K562 (cell line): ENCODE measurements around the gene PRKCE. TPM values are rescaled to one million over a fixed set of nuclear protein-coding genes. Genes with fewer than 3 reads are reported as not detected.

Experiments used
- ATAC-seq: fragments of 200-7000 bp; cut with Tn5 transposase; 3 replicates; pipeline ENCODE4 v1.9.1; 2020; ENCODE audit warnings: moderate library complexity
- BruUV-seq: library from RNA; stranded (reverse); fragments of 400-500 nt; replicated peaks from 2 replicates; lab custom pipeline; 2021; lab: Mats Ljungman, UMichigan
- CTCF ChIA-PET: fragments of 300-600 bp; formaldehyde crosslinking; extraction: SDS; loops from one replicate; lab custom pipeline; 2021; ENCODE audit warnings: low intra/inter-chr PET ratio; lab: Yijun Ruan, JAX
- POLR2A ChIA-PET: fragments of 300-600, 350-650 bp; sonication (Branson Sonifier 250); formaldehyde crosslinking; extraction: SDS; loops from one replicate; lab custom pipeline; 2021; ENCODE audit warnings: antibody characterized with exemption, inconsistent platforms; lab: Yijun Ruan, JAX
- DNase-seq, 4 experiments: peaks; one replicate each; pipeline versions ENCODE4 v3.0.0 to v3.0.0-alpha.2; 2011 to 2018; ENCODE audit warnings: low spot score in 3 of 4, mixed read lengths in 3 of 4; ENCODE audit errors: extremely low read depth in 1 of 4
- FAIRE-seq: peaks from 2 replicates; lab custom pipeline; 2011; peaks lifted over from hg19 to GRCh38; lab: Jason Lieb, UNC
- H2AFZ ChIP-seq: 2 replicates; pipeline ENCODE4 v1.6.0; 2011; ENCODE audit warnings: low read depth, low read length, control low read depth, inconsistent platforms
- H3K27ac ChIP-seq: fragments of 200-600 bp; 3 replicates; pipeline ENCODE4 v1.8.0; 2011; ENCODE audit warnings: low read depth, mild to moderate bottlenecking, control low read depth, inconsistent platforms, low read length, moderate library complexity, mixed read lengths; ENCODE audit errors: extremely low read depth
- H3K27me3 ChIP-seq, 2 experiments: fragments of 300-600 bp in 1 of 2; 2 replicates in 1 of 2; 3 replicates in 1 of 2; pipeline versions ENCODE4 v1.6.0 to v1.8.0; 2011; ENCODE audit warnings: inconsistent platforms in 2 of 2, low read length in 2 of 2, mild to moderate bottlenecking in 1 of 2, mixed read lengths in 1 of 2, moderate library complexity in 1 of 2; ENCODE audit not compliant: control insufficient read depth in 2 of 2, insufficient read depth in 2 of 2
- H3K36me3 ChIP-seq: fragments of 300-600 bp; 3 replicates; pipeline ENCODE4 v1.8.0; 2011; ENCODE audit warnings: mild to moderate bottlenecking, low read length, inconsistent platforms; ENCODE audit not compliant: control insufficient read depth, insufficient read depth
- H3K4me1 ChIP-seq, 2 experiments: fragments of 200-600 bp in 1 of 2; replicated peaks in 1 of 2; 2 replicates in 1 of 2; 3 replicates in 1 of 2; pipeline versions ENCODE4 v1.5.1 to v1.8.0; 2011; ENCODE audit warnings: inconsistent platforms in 2 of 2, low read length in 2 of 2, mild to moderate bottlenecking in 1 of 2, mixed read lengths in 1 of 2, moderate library complexity in 1 of 2; ENCODE audit not compliant: control insufficient read depth in 2 of 2, insufficient read depth in 2 of 2
- H3K4me2 ChIP-seq: 2 replicates; pipeline ENCODE4 v1.6.1; 2011; ENCODE audit warnings: low read length, control low read depth, inconsistent platforms, mixed read lengths; ENCODE audit not compliant: insufficient read depth
- H3K4me3 ChIP-seq: fragments of 200-600 bp; sonication (generic), shearing (Covaris generic); 2 replicates; pipeline ENCODE4 v1.5.1; 2016; ENCODE audit warnings: control low read depth, inconsistent platforms
- H3K79me2 ChIP-seq: fragments of 200-600 bp; 3 replicates; pipeline ENCODE4 v1.8.0; 2011; ENCODE audit warnings: low read length, inconsistent platforms; ENCODE audit not compliant: control insufficient read depth, insufficient read depth
- H3K9ac ChIP-seq, 2 experiments: 2 replicates each; pipeline versions ENCODE4 v1.6.0 to v1.6.1; 2011; ENCODE audit warnings: low read depth in 2 of 2, low read length in 2 of 2, control low read depth in 1 of 2, inconsistent platforms in 1 of 2, mild to moderate bottlenecking in 1 of 2, mixed read lengths in 1 of 2; ENCODE audit not compliant: insufficient read depth in 1 of 2
- H3K9me1 ChIP-seq: one replicate; pipeline ENCODE4 v1.6.0; 2011; ENCODE audit warnings: inconsistent platforms, mild to moderate bottlenecking, low read length, moderate library complexity; ENCODE audit not compliant: control insufficient read depth, insufficient read depth
- H3K9me3 ChIP-seq: replicated peaks from 2 replicates; pipeline ENCODE4 v1.5.1; 2011; ENCODE audit warnings: low read depth, low read length, inconsistent platforms; ENCODE audit not compliant: control insufficient read depth, insufficient read depth
- H4K20me1 ChIP-seq: replicated peaks from 2 replicates; pipeline ENCODE4 v1.6.1; 2011; ENCODE audit warnings: low read length, inconsistent platforms, mixed read lengths; ENCODE audit not compliant: control insufficient read depth, insufficient read depth
- FOSL1 ChIP-seq: fragments of 200-800 bp; sonication (Bioruptor generic); conservative IDR thresholded peaks from 2 replicates; pipeline ENCODE4 v1.6.1; 2016; ENCODE audit warnings: missing genetic modification characterization, missing compliant biosample characterization
- HNRNPK ChIP-seq: fragments of 200-400 bp; formaldehyde crosslinking; IDR thresholded peaks from one replicate; pipeline ENCODE4 v1.6.1; 2018; ENCODE audit warnings: mild to moderate bottlenecking, low read depth, low read length; ENCODE audit not compliant: poor library complexity, severe bottlenecking
- KAT2B ChIP-seq: IDR thresholded peaks from one replicate; pipeline ENCODE4 v1.6.1; 2012; ENCODE audit warnings: low read depth, mild to moderate bottlenecking, control low read depth, inconsistent platforms, low read length, moderate library complexity
- KAT7 ChIP-seq: sonication (generic); formaldehyde crosslinking; IDR thresholded peaks from 2 replicates; pipeline ENCODE4 v1.8.0; 2022; ENCODE audit warnings: missing genetic modification reagents, mild to moderate bottlenecking, borderline replicate concordance
- NELFE ChIP-seq: IDR thresholded peaks from 2 replicates; pipeline ENCODE4 v1.6.1; 2011; ENCODE audit warnings: mild to moderate bottlenecking; ENCODE audit not compliant: insufficient read depth, insufficient read length
- NR3C1 ChIP-seq: sonication (generic); formaldehyde crosslinking; IDR thresholded peaks from 2 replicates; pipeline ENCODE4 v1.8.1; 2022; ENCODE audit warnings: missing genetic modification reagents
- RBBP5 ChIP-seq: fragments of 200-600 bp; sonication (generic); IDR thresholded peaks from 2 replicates; pipeline ENCODE4 v1.6.1; 2012; ENCODE audit warnings: borderline replicate concordance, mild to moderate bottlenecking, low read length, control low read depth, inconsistent platforms; ENCODE audit not compliant: insufficient read depth, poor library complexity, severe bottlenecking
- ZBTB11 ChIP-seq, 3 experiments: fragments of 200-800 bp in 1 of 3; fragments of 250-450 bp in 1 of 3; fragments of 450-650 bp in 1 of 3; sonication (Bioruptor Pico) in 1 of 3; sonication (Bioruptor generic) in 1 of 3; formaldehyde crosslinking in 1 of 3; IDR thresholded peaks; 2 replicates each; pipeline versions ENCODE4 v1.6.1 to v1.8.0; 2016 to 2022; ENCODE audit warnings: mild to moderate bottlenecking in 2 of 3, missing genetic modification characterization in 2 of 3, missing compliant biosample characterization in 1 of 3, moderate library complexity in 1 of 3
- ZNF12 ChIP-seq: sonication (generic); formaldehyde crosslinking; IDR thresholded peaks from 2 replicates; pipeline ENCODE4 v1.4.0; 2020; ENCODE audit warnings: mild to moderate bottlenecking, missing genetic modification reagents
- ZNF282 ChIP-seq: sonication (generic); formaldehyde crosslinking; IDR thresholded peaks from 2 replicates; pipeline ENCODE4 v1.8.1; 2023; ENCODE audit warnings: missing genetic modification reagents
- ZNF75A ChIP-seq: fragments of 450-650 bp; formaldehyde crosslinking; IDR thresholded peaks from 2 replicates; pipeline ENCODE4 v1.4.0; 2020; ENCODE audit warnings: mild to moderate bottlenecking
- WGBS: fragments of 100-300 bp; shearing (Covaris generic); methylation state at CpG from one replicate; pipeline ENCODE4 v1.1.6; 2016; ENCODE audit warnings: low coverage, mixed read lengths; ENCODE audit not compliant: insufficient coverage; ENCODE audit errors: missing lambda C conversion rate; 5-methylcytosine and 5-hydroxymethylcytosine counted together
- in situ Hi-C: fragments of 300-500 bp; cut with MboI; formaldehyde crosslinking; loops from 4 replicates; pipeline ENCODE4 v1.15.0; 2018; ENCODE audit warnings: inconsistent platforms, mixed read lengths
- intact Hi-C: fragments of 100-400 bp; cut with micrococcal nuclease; formaldehyde crosslinking; loops from 2 replicates; pipeline ENCODE4 v1.14.2; 2022
- polyA plus RNA-seq, 8 experiments: library from polyadenylated mRNA; depleted of rRNA in 4 of 8; stranded (reverse) in 5 of 8; unstranded in 3 of 8; fragments of >200 nt; fragmentation: Nextera tagmentation in 2 of 8; fragmentation: Illumina TruSeq in 1 of 8; extraction: Ambion mirVana in 2 of 8; extraction: Trizol in 1 of 8; gene quantifications; 2 replicates each; pipeline versions ENCODE4 v1.2.1 to v1.2.3, GENCODE V29; 2011 to 2014; ENCODE audit warnings: inconsistent platforms in 1 of 8, missing spikeins in 1 of 8
- total RNA-seq, 7 experiments: library from RNA; depleted of rRNA in 6 of 7; stranded (reverse); fragments of >200 nt in 6 of 7; fragmentation: Illumina TruSeq in 2 of 7; extraction: Trizol in 2 of 7; gene quantifications; 2 replicates each; pipeline versions ENCODE4 v1.2.1 to v1.2.3, GENCODE V29; 2011 to 2021; ENCODE audit warnings: low replicate concordance in 1 of 7

PRKCE gene
- total and polyA plus RNA-seq, 9 of the 15 experiments (the other 6 are each of a cell fraction or from before 2014, with no cell fraction given), result 0.06 to 1.0 (median 0.22) TPM; not detected in 1

GRCh38 chr2:45834372-45834771 is 182.9 kb downstream of the PRKCE start:
- WGBS, result 18% methylated on average over 6 of the region's 6 CpGs
- TF ChIP-seq ZNF282 (CRISPR knock-in tag), result no peak
- no peak for TF ChIP-seq KAT2B
- TF ChIP-seq FOSL1 (tag), result 0 out of 2 replicates have a peak, but pooled peaks have one; percentile 20
- in situ Hi-C loops, result no loop called here
- intact Hi-C loops, result loop anchor here (10.0 kb wide), 1 partner anchor 190 kb away; no protein-coding TSS in a partner anchor
- Histone ChIP-seq H2AFZ (peak overlapping the region; percentile 19; the same call in 1 of the 2 replicates), H3K9me1 (no peaks in the 10 kb centered on the region), H3K36me3 (no peaks in the 10 kb centered on the region), H3K79me2 (no peaks in the 10 kb centered on the region), H3K4me3 (no peak overlapping the region), H3K4me1 (peaks cover 0 to 10% of the 10 kb centered on the region in 2 experiments; a peak in 2 of 5 replicates), H3K4me2 (no peak overlapping the region), H3K27me3 (peaks cover 4 to 25% of the 10 kb centered on the region in 2 experiments; a peak in 4 of 5 replicates), H3K9ac (no peak overlapping the region), H3K27ac (peak overlapping the region; percentile 10; the same call in 1 of the 3 replicates), H3K9me3 (0 out of 2 replicates have a peak, but pooled peaks cover 2% of the 10 kb centered on the region), H4K20me1 (no peaks in the 10 kb centered on the region)
- FAIRE-seq (no peak), ATAC-seq (no peak), DNase-seq (no peak)
- CTCF ChIA-PET, result interaction anchor here (0.7 kb wide), 1 partner anchor 106 kb away, joined by 5 read pairs; no protein-coding TSS in a partner anchor
- POLR2A ChIA-PET, result interaction anchor here (0.8 kb wide), 1 partner anchor 26 kb away, joined by 3 read pairs; no protein-coding TSS in a partner anchor
- no TSS peak for BruUV-seq

- H3K4me1 ChIP-seq, result peaks cover 0 to 10% of the 10 kb centered on the region in 2 experiments; a peak in 2 of 5 replicates
- ATAC-seq (no peak), FAIRE-seq (no peak), DNase-seq (no peak)
- H3K9me3 ChIP-seq, result 0 out of 2 replicates have a peak, but pooled peaks cover 2% of the 10 kb centered on the region
- in situ Hi-C loops (no loop called here), intact Hi-C loops (loop anchor here (10.0 kb wide), 1 partner anchor 190 kb away; no protein-coding TSS in a partner anchor)
- no peaks in the 10 kb centered on the region for H4K20me1 ChIP-seq
- ChIA-PET POLR2A (no interaction called here), CTCF (no interaction called here)
- no peak overlapping the region for H3K9ac ChIP-seq
- BruUV-seq, result no TSS peak
- no peak overlapping the region for H3K27ac ChIP-seq
- H3K36me3 ChIP-seq, result no peaks in the 10 kb centered on the region
- 37% methylated on average over 5 of the region's 5 CpGs for WGBS
- no peak overlapping the region for H3K4me2 ChIP-seq
- H3K9me1 ChIP-seq, result no peaks in the 10 kb centered on the region
- no peak overlapping the region for H2AFZ ChIP-seq
- H3K27me3 ChIP-seq, result peaks cover 7 to 30% of the 10 kb centered on the region in 2 experiments; a peak in 4 of 5 replicates
- no peak overlapping the region for H3K4me3 ChIP-seq
- no peaks in the 10 kb centered on the region for H3K79me2 ChIP-seq
- TF ChIP-seq ZNF75A (no peak), NELFE (no peak), HNRNPK (no peak), ZNF12 (CRISPR knock-in tag) (no peak), RBBP5 (no peak), NR3C1 (CRISPR knock-in tag) (no peak), ZBTB11 (CRISPR knock-in tag; IDR thresholded peaks at IDR 0.05) (no peak), KAT7 (CRISPR knock-in tag) (no peak)
Measured at GRCh38 chr2:45834858-45835257, 183.4 kb downstream of the PRKCE start.
